ENCODE measurements around the gene NGRN.

The NGRN gene, protein sequence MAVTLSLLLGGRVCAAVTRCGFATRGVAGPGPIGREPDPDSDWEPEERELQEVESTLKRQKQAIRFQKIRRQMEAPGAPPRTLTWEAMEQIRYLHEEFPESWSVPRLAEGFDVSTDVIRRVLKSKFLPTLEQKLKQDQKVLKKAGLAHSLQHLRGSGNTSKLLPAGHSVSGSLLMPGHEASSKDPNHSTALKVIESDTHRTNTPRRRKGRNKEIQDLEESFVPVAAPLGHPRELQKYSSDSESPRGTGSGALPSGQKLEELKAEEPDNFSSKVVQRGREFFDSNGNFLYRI

DNA sequence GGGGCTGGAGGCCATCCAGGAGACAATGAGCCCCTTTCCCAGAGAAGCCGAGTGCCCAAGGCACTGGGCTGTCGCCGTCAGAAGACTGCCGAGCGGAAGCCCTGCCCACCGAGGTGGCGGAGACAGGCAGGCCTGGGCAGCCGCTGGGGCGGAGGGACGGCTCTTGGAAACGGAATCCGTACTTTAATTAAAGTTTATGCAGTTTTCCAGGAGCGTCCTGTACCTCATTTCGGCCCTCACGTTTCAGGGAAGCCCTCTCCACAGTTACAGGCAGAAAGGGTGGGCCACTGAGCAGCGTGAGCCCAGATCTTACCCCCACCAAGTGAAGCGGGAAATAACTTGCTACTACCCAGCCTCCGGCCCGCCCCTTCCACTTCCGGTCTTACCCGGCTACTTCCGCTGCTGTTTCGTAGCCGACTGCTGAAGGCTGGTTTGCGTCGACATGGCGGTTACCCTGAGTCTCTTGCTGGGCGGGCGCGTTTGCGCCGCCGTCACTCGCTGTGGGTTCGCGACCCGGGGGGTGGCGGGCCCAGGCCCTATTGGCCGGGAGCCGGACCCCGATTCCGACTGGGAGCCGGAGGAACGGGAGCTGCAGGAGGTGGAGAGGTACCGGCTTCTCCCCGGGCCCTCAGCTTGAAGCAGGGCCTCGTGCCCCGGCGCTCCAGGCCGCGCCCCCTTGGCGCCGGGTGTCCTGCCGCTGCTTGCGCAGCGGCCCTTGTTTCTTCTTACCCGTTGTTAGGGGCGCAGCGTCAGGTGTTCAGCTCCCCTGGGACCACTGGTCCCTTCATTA, at the start of gene NGRN:
Gene NGRN (plus strand): TSS at position 402 of the 790 bp plus-strand sequence. CDS start 41 bp downstream, at position 443.
- peak; percentile 97 for DNase-seq

- DNase-seq: no peak
These were observed 47.6 kb upstream of the NGRN start for GRCh38 chr15:90217671-90218394.

DNA sequence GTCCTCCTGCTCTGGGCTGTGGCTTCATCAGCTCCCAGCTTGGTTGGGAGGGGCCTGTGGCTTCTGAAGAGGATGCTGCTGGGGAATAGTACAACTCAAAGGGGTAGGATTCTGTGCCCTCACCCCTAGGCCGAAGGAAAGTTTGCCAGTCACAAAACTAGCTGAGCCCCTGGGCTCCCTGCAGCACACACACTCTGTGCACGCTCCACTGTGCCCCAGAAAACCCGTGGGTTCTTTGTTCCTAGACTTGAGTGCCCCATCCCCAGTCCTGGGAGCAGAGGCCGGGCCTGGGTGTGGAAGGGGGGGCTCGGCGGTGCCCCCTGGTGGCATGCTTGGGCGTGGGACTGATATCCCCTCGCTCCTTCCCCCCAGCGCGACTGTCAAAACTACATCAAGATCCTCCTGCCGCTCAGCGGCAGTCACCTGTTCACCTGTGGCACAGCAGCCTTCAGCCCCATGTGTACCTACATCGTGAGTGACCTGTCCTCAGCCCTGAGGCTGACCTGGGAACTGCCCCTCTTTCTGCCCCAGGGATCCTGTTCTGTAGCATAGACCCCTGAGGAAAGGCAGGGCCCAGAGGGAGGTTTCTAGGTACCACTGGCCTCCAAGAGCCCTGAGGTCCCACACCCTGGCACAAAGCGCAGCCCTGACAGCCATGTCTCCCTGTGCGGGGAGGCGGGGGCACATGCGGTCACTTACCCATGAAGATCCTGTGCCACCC, 45.9 kb upstream of the NGRN start:
- no peak for DNase-seq

- DNase-seq: peak; percentile 70
These were observed 44.1 kb upstream of the NGRN start for GRCh38 chr15:90221246-90221900.

DNA sequence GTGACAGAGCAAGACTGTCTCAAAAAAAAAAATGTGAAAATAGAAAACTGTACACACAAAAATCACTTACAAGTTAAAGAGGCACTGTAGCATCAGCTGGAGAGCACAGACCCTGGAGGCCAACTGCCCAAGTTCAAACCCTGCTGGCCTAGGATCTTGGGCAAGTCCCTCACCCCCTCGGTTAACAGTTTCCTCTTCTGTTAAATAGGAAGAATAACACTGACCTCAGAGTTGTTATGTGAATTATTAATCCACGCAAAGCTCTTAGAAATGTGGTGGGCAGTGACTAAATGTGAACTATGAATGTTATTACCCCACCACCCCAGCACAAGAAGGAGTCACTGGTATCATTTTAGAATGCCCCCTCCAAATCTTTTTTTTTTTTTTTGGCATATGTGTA, 42.9 kb upstream of the NGRN start:
- DNase-seq: no peak

GRCh38 chr15:90223441-90224165, 41.9 kb upstream of the NGRN start:
- DNase-seq: no peak

DNA sequence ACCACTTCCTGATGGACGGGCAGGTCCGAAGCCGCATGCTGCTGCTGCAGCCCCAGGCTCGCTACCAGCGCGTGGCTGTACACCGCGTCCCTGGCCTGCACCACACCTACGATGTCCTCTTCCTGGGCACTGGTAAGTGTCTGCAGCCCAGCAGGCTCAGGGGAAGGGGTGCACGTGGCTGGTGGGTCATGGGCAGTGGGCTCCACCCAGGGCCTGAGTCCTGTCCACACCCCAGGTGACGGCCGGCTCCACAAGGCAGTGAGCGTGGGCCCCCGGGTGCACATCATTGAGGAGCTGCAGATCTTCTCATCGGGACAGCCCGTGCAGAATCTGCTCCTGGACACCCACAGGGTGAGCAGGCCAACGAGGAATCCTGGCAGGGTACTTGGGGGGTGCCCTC, 40.4 kb upstream of the NGRN start:
- DNase-seq: no peak

DNA sequence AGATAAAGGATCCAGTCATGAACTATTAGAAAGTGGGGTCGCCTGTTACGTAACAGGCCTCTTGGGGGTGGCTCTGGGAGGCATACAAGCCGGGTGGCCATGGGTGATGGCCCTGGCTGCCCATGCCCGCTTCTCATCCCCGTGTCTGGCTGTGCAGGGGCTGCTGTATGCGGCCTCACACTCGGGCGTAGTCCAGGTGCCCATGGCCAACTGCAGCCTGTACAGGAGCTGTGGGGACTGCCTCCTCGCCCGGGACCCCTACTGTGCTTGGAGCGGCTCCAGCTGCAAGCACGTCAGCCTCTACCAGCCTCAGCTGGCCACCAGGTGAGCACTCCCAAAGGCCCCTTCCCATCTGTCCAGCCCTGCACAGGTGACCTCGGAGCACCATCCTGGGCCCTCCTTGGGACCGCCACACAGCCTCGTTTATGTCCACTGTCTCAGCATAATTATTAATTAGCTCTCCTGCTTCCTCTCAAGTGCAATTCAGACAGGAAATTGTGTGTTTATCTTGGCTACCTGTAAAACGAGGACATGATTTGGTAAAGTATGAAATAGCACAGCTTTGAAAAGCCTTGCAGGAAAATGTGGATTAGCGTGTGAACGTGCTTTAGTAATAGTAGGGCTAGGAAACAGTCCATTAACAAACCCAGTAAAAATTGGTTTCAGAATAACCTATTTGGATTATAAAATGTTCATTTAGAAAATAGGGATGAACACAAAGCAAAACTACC, 39.8 kb upstream of the NGRN start:
- DNase-seq: no peak

DNA sequence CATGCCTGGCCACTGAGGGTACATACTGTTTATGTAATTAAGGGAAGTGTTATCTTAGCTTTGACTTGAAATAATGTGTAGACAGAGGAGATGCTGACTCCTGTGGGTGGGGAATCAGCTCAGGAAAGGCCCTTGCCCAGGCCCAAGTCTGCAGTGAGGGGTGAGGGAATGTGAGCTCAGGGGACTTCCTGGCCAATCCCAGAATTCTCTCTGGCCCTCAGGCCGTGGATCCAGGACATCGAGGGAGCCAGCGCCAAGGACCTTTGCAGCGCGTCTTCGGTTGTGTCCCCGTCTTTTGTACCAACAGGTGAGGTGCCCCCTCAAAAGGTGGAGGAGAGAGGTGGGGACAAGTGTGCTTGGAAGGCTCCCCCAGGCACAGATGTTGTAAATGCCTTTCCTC, 38.1 kb upstream of the NGRN start:
- no peak for DNase-seq

- DNase-seq: no peak
These were observed 37.4 kb upstream of the NGRN start for GRCh38 chr15:90227816-90228772.

DNA sequence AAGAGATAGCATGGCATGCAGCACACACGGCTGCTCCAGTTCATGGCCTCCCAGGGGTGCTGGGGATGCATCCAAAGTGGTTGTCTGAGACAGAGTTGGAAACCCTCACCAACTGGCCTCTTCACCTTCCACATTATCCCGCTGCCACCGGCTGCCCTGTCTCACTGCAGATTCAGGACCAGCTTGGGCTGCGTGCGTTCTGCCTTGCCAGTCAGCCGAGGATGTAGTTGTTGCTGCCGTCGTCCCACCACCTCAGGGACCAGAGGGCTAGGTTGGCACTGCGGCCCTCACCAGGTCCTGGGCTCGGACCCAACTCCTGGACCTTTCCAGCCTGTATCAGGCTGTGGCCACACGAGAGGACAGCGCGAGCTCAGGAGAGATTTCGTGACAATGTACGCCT, 36.5 kb upstream of the NGRN start:
- DNase-seq: no peak

DNA sequence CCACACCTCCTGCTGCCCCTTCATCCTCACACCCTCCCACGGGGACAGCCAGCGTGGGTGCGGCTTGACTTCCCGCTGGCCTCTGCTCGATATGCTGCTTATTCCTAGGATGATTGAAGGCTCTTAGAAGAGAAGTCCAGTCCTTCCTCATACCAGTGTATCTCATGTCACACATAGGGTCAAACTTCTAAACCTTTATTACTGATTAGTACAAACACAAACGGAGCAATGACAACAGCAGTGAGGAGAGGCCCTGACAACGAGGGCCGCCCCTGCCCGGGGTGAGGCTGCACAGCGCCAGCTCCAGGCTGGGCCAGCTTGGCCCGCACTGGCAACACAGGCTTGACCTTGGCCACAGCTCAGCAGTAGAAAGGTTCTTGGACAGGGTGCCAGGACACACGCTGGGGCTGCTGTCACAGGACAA, 35.4 kb upstream of the NGRN start:
- no peak for DNase-seq

- no peak for DNase-seq
These were observed 34.9 kb upstream of the NGRN start for GRCh38 chr15:90230610-90231009.

GRCh38 chr15:90231028-90232017, 34.1 kb upstream of the NGRN start:
- no peak for DNase-seq

DNA sequence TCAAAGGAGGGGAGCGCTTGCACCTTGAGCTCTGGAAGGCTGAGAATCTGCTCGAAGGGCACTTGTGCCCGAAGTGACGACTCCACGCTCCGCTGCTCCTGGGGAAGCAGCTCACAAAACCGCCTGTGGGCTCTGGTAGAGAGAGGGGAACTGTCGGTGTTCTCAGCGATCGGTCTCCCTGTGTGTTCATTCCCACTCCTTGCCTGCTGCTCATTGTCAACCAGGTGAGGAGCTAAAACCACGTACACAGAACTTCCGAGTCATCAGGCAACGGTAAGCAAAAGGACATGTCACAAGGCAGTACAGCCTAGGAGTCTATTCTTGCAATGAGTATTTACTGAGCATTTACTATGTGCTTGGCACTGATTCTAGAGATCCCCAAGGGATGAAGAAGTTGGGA, 33.3 kb upstream of the NGRN start:
- no peak for DNase-seq

DNA sequence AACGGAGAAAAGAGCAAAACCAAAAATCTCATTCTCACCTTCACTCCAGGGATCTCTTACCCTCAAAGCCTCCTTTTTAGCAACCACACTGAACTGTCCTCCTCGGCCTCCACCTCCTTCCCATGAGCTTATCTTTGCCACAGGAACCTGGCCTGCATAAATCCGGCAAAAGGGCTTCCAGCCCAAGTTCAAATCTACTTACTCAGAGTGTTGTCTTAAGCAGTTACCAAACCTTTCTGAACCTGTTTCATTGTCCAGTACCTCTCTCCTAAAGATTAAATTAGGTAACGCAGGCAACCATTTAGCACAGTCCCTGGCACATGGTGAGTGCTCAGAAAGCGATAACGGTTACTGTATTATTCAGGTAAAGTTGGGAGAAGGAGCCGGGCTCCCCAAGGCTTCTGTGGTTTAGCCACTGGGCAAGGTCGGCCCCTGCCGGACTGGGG, 32.5 kb upstream of the NGRN start:
- DNase-seq: no peak

- DNase-seq: peak; percentile 99
These were observed 31.9 kb upstream of the NGRN start, which contains the start of gene CIB1 for GRCh38 chr15:90233387-90234095. TSS of gene CIB1 (minus strand) at chr15:90233941. CDS start at chr15:90233885, 56 bp downstream.

Data from right forelimb (tissue), 1 donor.